Nephron (organoid): Measurements from ENCODE around the gene DGCR6L.
"Not testable (repeated sequence)": the region's sequence is repeated elsewhere in the genome, so short reads cannot be mapped to it uniquely, and the experiment has no call there.

Experiments
- H3K27ac Mint-ChIP-seq, 3 experiments: 2 replicates each; pipeline ENCODE4 v1.8.0; 2020; ENCODE audit warnings: mixed read lengths in 3 of 3, mild to moderate bottlenecking in 2 of 3, moderate library complexity in 1 of 3
- H3K27me3 Mint-ChIP-seq: 2 replicates; pipeline ENCODE4 v1.8.0; 2021; ENCODE audit warnings: low read depth, mild to moderate bottlenecking, moderate library complexity, mixed read lengths
- H3K36me3 Mint-ChIP-seq: 2 replicates; pipeline ENCODE4 v1.8.0; 2020; ENCODE audit warnings: low read depth, mixed read lengths
- H3K4me1 Mint-ChIP-seq: 2 replicates; pipeline ENCODE4 v1.8.0; 2020; ENCODE audit warnings: mixed read lengths
- H3K4me3 Mint-ChIP-seq, 3 experiments: 2 replicates each; pipeline ENCODE4 v1.8.0; 2020; ENCODE audit warnings: mild to moderate bottlenecking in 3 of 3, mixed read lengths in 3 of 3, moderate library complexity in 2 of 3
- H3K9me3 Mint-ChIP-seq: 2 replicates; pipeline ENCODE4 v1.8.0; 2020; ENCODE audit warnings: mixed read lengths
- CTCF ChIP-seq, 3 experiments: fragments of 200-600 bp; sonication (generic); IDR thresholded peaks; one replicate each; pipeline ENCODE4 v1.5.0; 2021; ENCODE audit warnings: antibody characterized with exemption in 3 of 3; ENCODE audit not compliant: unreplicated experiment in 3 of 3

Gene DGCR6L

DNA sequence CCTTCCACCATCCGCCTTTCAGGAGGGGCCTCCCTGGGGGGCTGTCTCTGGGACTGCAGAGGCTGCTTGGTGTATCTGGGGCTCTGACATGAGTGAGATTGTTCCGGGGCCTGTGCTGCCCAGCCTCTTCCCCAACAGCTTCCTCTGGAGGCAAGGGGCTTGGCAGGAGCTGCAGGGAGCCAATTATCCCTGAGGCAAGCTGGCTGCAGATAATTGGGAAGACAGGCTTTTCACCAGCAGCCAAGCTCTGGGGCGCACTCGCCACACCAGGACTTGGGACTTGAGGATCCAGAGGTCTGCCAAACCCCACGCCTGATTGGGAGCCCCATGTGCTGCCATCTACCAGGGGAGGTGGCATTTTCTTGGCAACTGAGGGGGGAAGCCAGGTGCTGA, 36.2 kb downstream of the DGCR6L start:
- H3K9me3 Mint-ChIP-seq, result no peaks in the 10 kb centered on the region
- no peaks in the 10 kb centered on the region for H3K4me1 Mint-ChIP-seq
- H3K4me3 Mint-ChIP-seq, result no peak overlapping the region
- H3K36me3 Mint-ChIP-seq, result no peaks in the 10 kb centered on the region
- peaks cover 7% of the 10 kb centered on the region for H3K27me3 Mint-ChIP-seq
- H3K27ac Mint-ChIP-seq, result no peak overlapping the region
- no peak for TF ChIP-seq CTCF (IDR thresholded peaks at IDR 0.05; ENCODE audit: unreplicated experiment in 3 of 3)

DNA sequence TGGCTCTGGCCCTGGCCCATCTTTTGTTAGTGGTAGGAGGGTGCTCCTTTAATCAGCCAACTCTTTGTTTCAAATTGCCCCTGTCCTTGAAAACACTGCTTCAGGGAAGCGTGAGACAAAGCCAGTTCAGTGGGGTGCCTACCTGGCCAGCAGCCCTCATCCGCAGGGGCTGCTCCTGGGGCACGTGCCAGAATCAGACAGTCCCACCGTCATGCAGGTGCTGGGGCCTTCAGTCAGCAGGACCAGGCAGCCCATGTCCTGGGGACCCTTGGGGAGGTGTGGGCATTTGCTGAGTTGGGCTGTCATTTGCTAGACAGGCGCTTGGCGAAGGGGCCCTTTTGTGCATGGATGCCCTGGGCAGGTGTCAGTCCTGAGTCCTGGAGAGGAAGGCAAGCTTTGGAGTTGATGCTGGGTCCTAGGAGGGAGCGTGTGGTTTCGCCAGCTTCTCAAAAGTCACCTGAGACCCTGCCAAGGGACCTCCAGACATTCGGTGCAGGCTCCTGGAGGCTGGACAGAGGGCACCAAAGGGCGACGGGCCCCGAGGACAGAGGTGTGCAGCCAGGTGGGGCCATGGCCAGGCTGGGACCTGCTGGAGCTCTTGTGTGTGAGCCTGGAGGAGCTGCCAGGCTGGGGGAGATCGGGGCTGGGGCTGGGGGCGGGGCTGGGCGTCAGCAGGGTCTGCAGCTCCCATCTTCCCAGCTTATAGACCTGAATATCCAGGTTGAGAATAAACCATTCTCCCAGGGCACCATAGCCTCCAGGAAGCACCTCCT, 36.8 kb downstream of the DGCR6L start:
- no peaks in the 10 kb centered on the region for H3K9me3 Mint-ChIP-seq
- H3K27me3 Mint-ChIP-seq, result peaks cover 7% of the 10 kb centered on the region
- no peak overlapping the region for H3K27ac Mint-ChIP-seq
- no peaks in the 10 kb centered on the region for H3K36me3 Mint-ChIP-seq
- no peak overlapping the region for H3K4me3 Mint-ChIP-seq
- H3K4me1 Mint-ChIP-seq, result no peaks in the 10 kb centered on the region
- no peak for TF ChIP-seq CTCF (IDR thresholded peaks at IDR 0.05; ENCODE audit: unreplicated experiment in 3 of 3)

DNA sequence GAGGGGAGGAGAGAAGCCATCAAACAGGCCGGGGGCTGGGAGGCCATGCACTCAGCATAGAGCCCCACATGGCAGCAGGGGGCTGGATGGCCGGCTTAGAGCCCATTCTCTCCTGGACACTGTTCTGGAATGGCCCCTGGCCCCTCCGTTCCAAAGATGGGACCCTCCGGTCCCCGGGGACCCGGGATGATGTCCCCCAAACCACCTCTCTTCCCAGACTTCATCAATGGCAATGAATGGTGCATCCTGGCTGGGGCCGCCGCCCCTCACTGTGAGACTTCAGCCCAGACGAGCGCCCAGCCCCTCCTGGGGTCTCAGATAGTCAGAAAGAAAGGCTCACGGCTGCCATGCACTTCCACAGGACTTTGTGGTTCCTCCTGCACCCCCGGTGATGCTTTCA, 38.0 kb downstream of the DGCR6L start:
- H3K4me3 Mint-ChIP-seq, result no peak overlapping the region
- H3K36me3 Mint-ChIP-seq, result no peaks in the 10 kb centered on the region
- H3K27me3 Mint-ChIP-seq, result peaks cover 12% of the 10 kb centered on the region
- no peaks in the 10 kb centered on the region for H3K4me1 Mint-ChIP-seq
- no peak for TF ChIP-seq CTCF (IDR thresholded peaks at IDR 0.05; ENCODE audit: unreplicated experiment in 3 of 3)
- no peak overlapping the region for H3K27ac Mint-ChIP-seq
- no peaks in the 10 kb centered on the region for H3K9me3 Mint-ChIP-seq

DNA sequence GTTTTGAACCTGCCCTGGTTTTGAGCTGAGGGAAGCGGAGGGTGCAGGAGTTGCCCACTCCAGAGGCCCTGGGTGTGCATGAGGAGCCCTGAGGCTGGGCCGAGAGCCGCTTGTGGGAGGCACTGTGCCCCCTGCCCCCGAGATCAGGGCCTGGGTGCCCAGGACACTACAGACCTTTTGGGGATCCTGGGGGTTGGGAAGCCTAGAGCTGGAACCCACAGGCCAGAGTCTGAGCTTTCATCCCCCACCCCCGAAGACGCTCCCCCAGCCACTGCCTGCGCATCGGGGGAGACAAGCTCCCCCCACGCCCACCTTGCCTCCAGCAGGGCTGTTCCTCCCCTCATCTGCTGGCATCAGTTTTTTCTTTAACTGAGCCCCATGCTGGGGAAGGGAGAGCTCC, 38.4 kb downstream of the DGCR6L start:
- H3K9me3 Mint-ChIP-seq, H3K36me3 Mint-ChIP-seq, H3K4me3 Mint-ChIP-seq, H3K4me1 Mint-ChIP-seq, H3K27ac Mint-ChIP-seq: not testable (repeated sequence)
- peaks cover 12% of the 10 kb centered on the region for H3K27me3 Mint-ChIP-seq

DNA sequence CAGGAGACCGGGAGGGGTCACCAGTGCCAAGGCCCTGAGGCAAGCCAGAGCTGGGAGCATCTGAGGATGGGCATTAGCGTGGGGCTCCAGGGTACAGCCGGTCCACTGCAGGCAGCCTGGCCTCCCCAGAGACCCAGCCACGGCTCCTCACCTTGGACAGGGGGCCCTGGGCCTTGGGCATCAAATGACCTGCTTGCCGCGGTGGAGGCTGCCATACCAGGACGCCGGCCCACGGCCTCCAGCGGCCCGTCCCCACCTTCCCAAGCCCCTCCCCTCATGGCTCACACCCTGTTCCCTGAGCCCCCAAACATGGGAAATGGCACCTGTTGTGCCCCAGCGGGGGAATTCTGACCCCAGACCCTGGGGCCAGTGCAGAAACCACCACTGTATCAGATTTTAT, 39.0 kb downstream of the DGCR6L start:
- no peaks in the 10 kb centered on the region for H3K9me3 Mint-ChIP-seq
- H3K4me1 Mint-ChIP-seq, result no peaks in the 10 kb centered on the region
- H3K4me3 Mint-ChIP-seq, result no peak overlapping the region
- no peak for TF ChIP-seq CTCF (IDR thresholded peaks at IDR 0.05; ENCODE audit: unreplicated experiment in 3 of 3)
- H3K36me3 Mint-ChIP-seq, result no peaks in the 10 kb centered on the region
- H3K27ac Mint-ChIP-seq, result no peak overlapping the region
- H3K27me3 Mint-ChIP-seq, result peaks cover 12% of the 10 kb centered on the region

DNA sequence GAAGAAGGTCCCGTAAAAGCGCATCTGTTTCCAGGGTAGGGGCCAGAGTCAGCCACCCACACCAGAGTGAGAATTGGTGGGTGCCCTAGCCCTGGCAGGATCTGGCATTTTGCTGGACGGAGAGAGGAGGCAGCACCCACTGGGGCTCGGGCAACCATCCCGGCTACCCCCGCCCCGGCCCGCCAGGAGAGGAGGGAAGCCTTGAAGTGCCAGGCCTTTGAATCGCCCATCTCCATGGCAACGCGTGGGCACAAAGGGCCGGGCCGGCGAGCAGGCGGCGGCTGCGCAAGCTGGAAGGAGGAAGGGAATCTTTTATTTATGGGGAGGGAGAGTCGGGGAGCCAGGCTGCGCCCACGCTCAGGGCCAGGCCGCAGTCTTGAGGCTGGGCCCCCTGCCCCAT, 39.7 kb downstream of the DGCR6L start:
- not testable (repeated sequence) for H3K4me3 Mint-ChIP-seq, H3K36me3 Mint-ChIP-seq, H3K4me1 Mint-ChIP-seq, H3K9me3 Mint-ChIP-seq, H3K27ac Mint-ChIP-seq
- H3K27me3 Mint-ChIP-seq, result peaks cover 12% of the 10 kb centered on the region

GRCh38 chr22:20279662-20280134, 40.2 kb downstream of the DGCR6L start:
- Mint-ChIP-seq H3K36me3 (no peaks in the 10 kb centered on the region), H3K27me3 (peaks cover 10% of the 10 kb centered on the region), H3K27ac (no peak overlapping the region), H3K4me1 (peaks cover 5% of the 10 kb centered on the region), H3K9me3 (no peaks in the 10 kb centered on the region), H3K4me3 (no peak overlapping the region)
- no peak for TF ChIP-seq CTCF (IDR thresholded peaks at IDR 0.05; ENCODE audit: unreplicated experiment in 3 of 3)

DNA sequence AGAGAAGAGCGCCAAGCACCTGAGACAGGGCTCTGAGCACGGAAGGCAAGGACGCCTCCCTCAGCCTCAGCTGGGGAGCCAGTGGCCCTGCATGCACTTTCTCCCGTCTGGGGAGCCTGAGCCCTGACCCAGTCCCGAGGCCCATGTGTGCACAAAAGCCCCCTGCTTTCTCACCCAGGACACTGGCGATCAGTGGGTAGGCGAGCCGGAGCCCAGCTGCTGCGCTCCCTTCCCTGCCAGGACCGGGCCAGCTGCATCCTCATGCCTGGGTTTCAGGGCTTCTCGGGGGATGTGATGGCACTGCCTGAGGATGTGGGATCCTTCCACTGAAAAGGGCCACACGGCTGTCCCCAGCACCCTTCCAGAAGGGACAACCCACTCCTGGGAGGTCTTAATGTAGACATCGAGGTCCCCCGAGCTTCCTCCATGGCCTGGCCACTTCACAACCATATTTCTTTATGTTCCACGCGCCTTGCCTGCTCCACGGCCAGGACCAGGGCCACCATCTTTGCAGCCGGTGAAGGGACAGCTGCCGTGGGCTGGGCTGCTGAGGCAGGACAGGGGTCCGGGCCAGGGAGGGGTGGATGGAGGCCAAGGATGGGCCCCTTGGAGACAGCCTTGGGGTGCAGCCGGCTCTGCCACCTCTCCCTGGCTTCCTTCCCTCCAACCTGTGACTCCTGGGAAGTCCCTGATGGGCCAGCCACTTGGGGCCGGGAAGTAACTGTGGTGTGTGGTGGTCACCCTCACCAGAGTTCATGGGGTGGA, 41.0 kb downstream of the DGCR6L start:
- not testable (repeated sequence) for H3K9me3 Mint-ChIP-seq, H3K4me1 Mint-ChIP-seq, H3K27me3 Mint-ChIP-seq, H3K4me3 Mint-ChIP-seq, H3K36me3 Mint-ChIP-seq, H3K27ac Mint-ChIP-seq

DNA sequence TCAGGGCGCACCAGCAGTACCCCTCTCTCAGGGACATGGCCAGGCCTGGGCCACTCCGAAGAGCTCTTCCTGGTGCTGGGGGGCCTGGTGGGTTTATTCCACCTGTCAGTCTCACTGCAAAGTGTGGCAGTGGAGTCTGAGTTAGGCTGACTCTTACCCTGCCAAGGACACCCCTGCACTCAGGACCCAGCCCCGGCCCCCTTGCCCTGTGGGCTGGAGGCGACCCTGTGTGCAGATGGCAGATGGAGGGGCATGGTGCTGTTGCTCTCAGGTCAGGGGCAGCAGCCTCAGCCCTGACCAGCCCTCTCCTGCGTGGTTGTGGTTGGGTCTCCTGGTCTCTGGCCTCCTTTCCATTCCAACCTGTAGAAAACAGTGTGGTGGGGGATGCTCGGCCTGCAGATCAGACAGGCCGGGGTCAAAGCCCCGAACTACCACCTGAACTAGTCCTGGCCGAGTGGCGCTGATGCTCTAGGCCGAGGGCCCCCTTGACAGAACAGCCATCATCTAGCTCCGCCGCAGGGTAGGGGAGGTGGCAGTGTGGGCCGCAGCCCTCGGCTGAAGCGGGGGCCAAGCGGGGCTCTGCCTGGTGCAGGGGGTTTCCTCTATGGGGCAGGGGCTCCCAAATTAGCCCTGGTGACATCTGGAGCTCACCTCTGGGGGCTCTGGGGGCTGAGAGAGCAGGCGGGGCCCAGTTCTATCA, 41.8 kb downstream of the DGCR6L start:
- not testable (repeated sequence) for H3K4me1 Mint-ChIP-seq, H3K27me3 Mint-ChIP-seq, H3K4me3 Mint-ChIP-seq, H3K9me3 Mint-ChIP-seq, H3K36me3 Mint-ChIP-seq, H3K27ac Mint-ChIP-seq
